ENCODE data around the gene GASK1B. TPM values are rescaled to one million over a fixed set of nuclear protein-coding genes. Genes with fewer than 3 reads are reported as not detected.

The GASK1B gene
- total and polyA plus RNA-seq, 2 of the 13 experiments (the other 11 are each of a cell fraction or from before 2014, with no cell fraction given), result 29.1 to 40.4 TPM

DNA sequence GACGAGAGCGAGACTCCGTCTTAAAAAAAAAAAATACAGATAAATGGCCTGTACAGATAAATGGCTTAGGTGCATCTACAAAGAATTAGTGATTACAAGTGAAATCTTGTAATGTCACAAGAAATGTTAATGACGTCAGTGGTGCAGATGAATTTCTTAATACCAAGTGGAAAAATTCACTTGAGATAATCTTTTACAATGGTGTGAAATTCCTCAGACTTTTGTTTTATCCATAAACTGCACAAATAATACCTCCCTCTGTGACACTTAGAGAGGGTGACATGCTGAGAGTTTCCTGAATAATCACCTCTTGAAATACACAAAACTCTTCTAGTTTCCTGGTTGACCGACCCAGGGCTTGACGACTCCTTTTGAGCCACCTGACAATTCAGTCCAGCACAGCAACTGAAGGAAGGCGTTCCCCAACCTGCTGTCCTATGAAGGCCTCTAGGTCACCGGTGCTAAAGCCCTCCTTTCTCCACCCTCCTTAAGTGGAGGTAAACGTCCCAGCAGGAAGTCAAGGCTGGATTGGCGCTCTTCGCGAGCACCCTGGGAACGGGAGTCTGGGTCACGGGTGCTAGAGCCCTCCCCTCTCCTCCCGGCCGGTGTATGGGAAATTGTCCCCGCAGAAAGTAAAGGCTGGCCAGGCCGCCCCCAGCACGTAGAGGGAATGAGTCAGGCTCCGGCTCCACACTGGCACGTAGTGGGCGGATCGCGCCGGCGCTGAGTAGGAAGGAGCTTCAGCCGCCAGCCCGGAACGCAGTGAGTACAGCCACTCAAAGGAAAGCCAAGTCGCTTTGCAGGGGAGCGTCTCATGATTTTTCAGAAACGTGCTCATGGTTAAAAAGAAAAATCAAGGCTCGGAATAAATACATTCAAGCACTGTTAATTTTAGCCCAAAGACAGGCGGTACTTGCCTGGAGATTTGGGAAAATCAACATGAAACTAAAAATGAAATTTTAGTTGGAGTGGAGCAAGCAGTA is 37.3 kb upstream of the GASK1B start, which contains the start of gene TMEM144 (continued):
- TF ChIP-seq, protein P1, sequence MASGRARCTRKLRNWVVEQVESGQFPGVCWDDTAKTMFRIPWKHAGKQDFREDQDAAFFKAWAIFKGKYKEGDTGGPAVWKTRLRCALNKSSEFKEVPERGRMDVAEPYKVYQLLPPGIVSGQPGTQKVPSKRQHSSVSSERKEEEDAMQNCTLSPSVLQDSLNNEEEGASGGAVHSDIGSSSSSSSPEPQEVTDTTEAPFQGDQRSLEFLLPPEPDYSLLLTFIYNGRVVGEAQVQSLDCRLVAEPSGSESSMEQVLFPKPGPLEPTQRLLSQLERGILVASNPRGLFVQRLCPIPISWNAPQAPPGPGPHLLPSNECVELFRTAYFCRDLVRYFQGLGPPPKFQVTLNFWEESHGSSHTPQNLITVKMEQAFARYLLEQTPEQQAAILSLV (CRISPR knock-in tag; IDR thresholded peaks at IDR 0.05; ENCODE audit: borderline replicate concordance), result no peak
- TF ChIP-seq ZFYVE20 (CRISPR knock-in tag; IDR thresholded peaks at IDR 0.05; ENCODE audit: borderline replicate concordance, low read depth) (no peak), NKX3-1 (CRISPR knock-in tag; IDR thresholded peaks at IDR 0.05) (no peak), MTA3 (CRISPR knock-in tag; IDR thresholded peaks at IDR 0.05) (no peak), FOXJ3 (CRISPR knock-in tag; IDR thresholded peaks at IDR 0.05; ENCODE audit: borderline replicate concordance) (no peak), RBAK (CRISPR knock-in tag; IDR thresholded peaks at IDR 0.05) (no peak), ASH2L (IDR thresholded peaks at IDR 0.05; ENCODE audit: insufficient read length, low read depth, low read length) (peak; percentile 77), ZNF615 (CRISPR knock-in tag; IDR thresholded peaks at IDR 0.05; ENCODE audit: borderline replicate concordance) (no peak), ZNF766 (CRISPR knock-in tag; IDR thresholded peaks at IDR 0.05; ENCODE audit: borderline replicate concordance) (no peak), CBX2 (IDR thresholded peaks at IDR 0.05; ENCODE audit: low read depth, low read length) (no peak), CBX2 (CRISPR knock-in tag; IDR thresholded peaks at IDR 0.05; ENCODE audit: low read depth) (no peak), ZNF446 (CRISPR knock-in tag; IDR thresholded peaks at IDR 0.05) (no peak)
- TF ChIP-seq, protein P2, sequence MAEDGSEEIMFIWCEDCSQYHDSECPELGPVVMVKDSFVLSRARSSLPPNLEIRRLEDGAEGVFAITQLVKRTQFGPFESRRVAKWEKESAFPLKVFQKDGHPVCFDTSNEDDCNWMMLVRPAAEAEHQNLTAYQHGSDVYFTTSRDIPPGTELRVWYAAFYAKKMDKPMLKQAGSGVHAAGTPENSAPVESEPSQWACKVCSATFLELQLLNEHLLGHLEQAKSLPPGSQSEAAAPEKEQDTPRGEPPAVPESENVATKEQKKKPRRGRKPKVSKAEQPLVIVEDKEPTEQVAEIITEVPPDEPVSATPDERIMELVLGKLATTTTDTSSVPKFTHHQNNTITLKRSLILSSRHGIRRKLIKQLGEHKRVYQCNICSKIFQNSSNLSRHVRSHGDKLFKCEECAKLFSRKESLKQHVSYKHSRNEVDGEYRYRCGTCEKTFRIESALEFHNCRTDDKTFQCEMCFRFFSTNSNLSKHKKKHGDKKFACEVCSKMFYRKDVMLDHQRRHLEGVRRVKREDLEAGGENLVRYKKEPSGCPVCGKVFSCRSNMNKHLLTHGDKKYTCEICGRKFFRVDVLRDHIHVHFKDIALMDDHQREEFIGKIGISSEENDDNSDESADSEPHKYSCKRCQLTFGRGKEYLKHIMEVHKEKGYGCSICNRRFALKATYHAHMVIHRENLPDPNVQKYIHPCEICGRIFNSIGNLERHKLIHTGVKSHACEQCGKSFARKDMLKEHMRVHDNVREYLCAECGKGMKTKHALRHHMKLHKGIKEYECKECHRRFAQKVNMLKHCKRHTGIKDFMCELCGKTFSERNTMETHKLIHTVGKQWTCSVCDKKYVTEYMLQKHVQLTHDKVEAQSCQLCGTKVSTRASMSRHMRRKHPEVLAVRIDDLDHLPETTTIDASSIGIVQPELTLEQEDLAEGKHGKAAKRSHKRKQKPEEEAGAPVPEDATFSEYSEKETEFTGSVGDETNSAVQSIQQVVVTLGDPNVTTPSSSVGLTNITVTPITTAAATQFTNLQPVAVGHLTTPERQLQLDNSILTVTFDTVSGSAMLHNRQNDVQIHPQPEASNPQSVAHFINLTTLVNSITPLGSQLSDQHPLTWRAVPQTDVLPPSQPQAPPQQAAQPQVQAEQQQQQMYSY (CRISPR knock-in tag; IDR thresholded peaks at IDR 0.05), result peak; percentile 63; the same call in 1 of the 2 replicates
- TF ChIP-seq, protein P3, sequence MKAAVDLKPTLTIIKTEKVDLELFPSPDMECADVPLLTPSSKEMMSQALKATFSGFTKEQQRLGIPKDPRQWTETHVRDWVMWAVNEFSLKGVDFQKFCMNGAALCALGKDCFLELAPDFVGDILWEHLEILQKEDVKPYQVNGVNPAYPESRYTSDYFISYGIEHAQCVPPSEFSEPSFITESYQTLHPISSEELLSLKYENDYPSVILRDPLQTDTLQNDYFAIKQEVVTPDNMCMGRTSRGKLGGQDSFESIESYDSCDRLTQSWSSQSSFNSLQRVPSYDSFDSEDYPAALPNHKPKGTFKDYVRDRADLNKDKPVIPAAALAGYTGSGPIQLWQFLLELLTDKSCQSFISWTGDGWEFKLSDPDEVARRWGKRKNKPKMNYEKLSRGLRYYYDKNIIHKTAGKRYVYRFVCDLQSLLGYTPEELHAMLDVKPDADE (CRISPR knock-in tag; IDR thresholded peaks at IDR 0.05), result no peak
- TF ChIP-seq, protein P4, sequence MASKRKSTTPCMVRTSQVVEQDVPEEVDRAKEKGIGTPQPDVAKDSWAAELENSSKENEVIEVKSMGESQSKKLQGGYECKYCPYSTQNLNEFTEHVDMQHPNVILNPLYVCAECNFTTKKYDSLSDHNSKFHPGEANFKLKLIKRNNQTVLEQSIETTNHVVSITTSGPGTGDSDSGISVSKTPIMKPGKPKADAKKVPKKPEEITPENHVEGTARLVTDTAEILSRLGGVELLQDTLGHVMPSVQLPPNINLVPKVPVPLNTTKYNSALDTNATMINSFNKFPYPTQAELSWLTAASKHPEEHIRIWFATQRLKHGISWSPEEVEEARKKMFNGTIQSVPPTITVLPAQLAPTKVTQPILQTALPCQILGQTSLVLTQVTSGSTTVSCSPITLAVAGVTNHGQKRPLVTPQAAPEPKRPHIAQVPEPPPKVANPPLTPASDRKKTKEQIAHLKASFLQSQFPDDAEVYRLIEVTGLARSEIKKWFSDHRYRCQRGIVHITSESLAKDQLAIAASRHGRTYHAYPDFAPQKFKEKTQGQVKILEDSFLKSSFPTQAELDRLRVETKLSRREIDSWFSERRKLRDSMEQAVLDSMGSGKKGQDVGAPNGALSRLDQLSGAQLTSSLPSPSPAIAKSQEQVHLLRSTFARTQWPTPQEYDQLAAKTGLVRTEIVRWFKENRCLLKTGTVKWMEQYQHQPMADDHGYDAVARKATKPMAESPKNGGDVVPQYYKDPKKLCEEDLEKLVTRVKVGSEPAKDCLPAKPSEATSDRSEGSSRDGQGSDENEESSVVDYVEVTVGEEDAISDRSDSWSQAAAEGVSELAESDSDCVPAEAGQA (IDR thresholded peaks at IDR 0.05; ENCODE audit: low read depth), result no peak
- TF ChIP-seq, protein P4 (CRISPR knock-in tag; IDR thresholded peaks at IDR 0.05; ENCODE audit: borderline replicate concordance), result no peak
